H1 (cell line): ENCODE measurements around the gene DNAJC5G. TPM values are rescaled to one million over a fixed set of nuclear protein-coding genes. Genes with fewer than 3 reads are reported as not detected.

ENCODE experiments used
- CTCF ChIA-PET: fragments of 300-600 bp; sonication (Branson Sonifier 250); formaldehyde crosslinking; loops from one replicate; lab custom pipeline; 2021; ENCODE audit not compliant: partially characterized antibody; lab: Charles Lee
- POLR2A ChIA-PET: fragments of 300-600 bp; sonication (Branson Sonifier 250); formaldehyde crosslinking; loops from one replicate; lab custom pipeline; 2021; ENCODE audit warnings: inconsistent platforms; ENCODE audit not compliant: partially characterized antibody; lab: Charles Lee
- DNase-seq, 2 experiments: peaks; one replicate each; pipeline versions ENCODE4 v3.0.0 to v3.0.0-alpha.2; 2010 to 2022; ENCODE audit warnings: low spot score in 2 of 2, low read depth in 1 of 2, mixed read lengths in 1 of 2
- FAIRE-seq: peaks from 2 replicates; lab custom pipeline; 2011; peaks lifted over from hg19 to GRCh38; lab: Jason Lieb, UNC
- H2AFZ ChIP-seq: 2 replicates; pipeline ENCODE4 v1.8.1; 2012; ENCODE audit warnings: low read length, inconsistent platforms
- H2AK5ac ChIP-seq: 2 replicates; pipeline ENCODE4 v1.6.1; 2013; ENCODE audit warnings: low read depth, low read length
- H2BK120ac ChIP-seq: replicated peaks from 2 replicates; pipeline ENCODE3; 2013; ENCODE audit warnings: low read depth, low read length, inconsistent platforms
- H2BK12ac ChIP-seq: 2 replicates; pipeline ENCODE4 v1.6.1; 2013; ENCODE audit warnings: low read depth, low read length
- H2BK15ac ChIP-seq: 2 replicates; pipeline ENCODE4 v1.6.1; 2013; ENCODE audit warnings: low read length
- H2BK20ac ChIP-seq: 2 replicates; pipeline ENCODE4 v1.6.1; 2013; ENCODE audit warnings: low read length
- H2BK5ac ChIP-seq: 2 replicates; pipeline ENCODE4 v1.6.1; 2013; ENCODE audit warnings: low read depth, low read length
- H3K14ac ChIP-seq: 2 replicates; pipeline ENCODE4 v1.6.1; 2013; ENCODE audit warnings: inconsistent platforms; ENCODE audit not compliant: insufficient read length
- H3K18ac ChIP-seq: 2 replicates; pipeline ENCODE4 v1.6.1; 2013; ENCODE audit warnings: low read length; ENCODE audit errors: extremely low read depth
- H3K23ac ChIP-seq: 2 replicates; pipeline ENCODE4 v1.6.1; 2013; ENCODE audit warnings: inconsistent platforms; ENCODE audit not compliant: insufficient read length
- H3K23me2 ChIP-seq: 2 replicates; pipeline ENCODE4 v1.6.1; 2013; ENCODE audit warnings: low read depth, low read length
- H3K27ac ChIP-seq: 2 replicates; pipeline ENCODE4 v1.6.1; 2011; ENCODE audit warnings: low read depth, low read length, inconsistent platforms
- H3K27me3 ChIP-seq, 4 experiments: replicated peaks in 1 of 4; 1 replicate in 1 of 4; 2 replicates in 3 of 4; pipeline versions ENCODE4 v1.6.1 to v1.8.1; 2011 to 2013; ENCODE audit warnings: low read length in 3 of 4, mild to moderate bottlenecking in 3 of 4, inconsistent platforms in 2 of 4, mixed read lengths in 2 of 4, moderate library complexity in 1 of 4; ENCODE audit not compliant: control insufficient read depth in 3 of 4, insufficient read depth in 3 of 4; ENCODE audit errors: extremely low read depth in 1 of 4
- H3K36me3 ChIP-seq, 4 experiments: 2 replicates each; pipeline versions ENCODE4 v1.6.1 to v1.8.1; 2011 to 2013; ENCODE audit warnings: mild to moderate bottlenecking in 4 of 4, low read length in 3 of 4, moderate library complexity in 2 of 4, control low read depth in 1 of 4, inconsistent platforms in 1 of 4; ENCODE audit not compliant: insufficient read depth in 4 of 4, control insufficient read depth in 2 of 4
- H3K4ac ChIP-seq: replicated peaks from 2 replicates; pipeline ENCODE3; 2013; ENCODE audit warnings: low read length, low read depth, mixed read lengths, inconsistent platforms; ENCODE audit not compliant: insufficient read length
- H3K4me1 ChIP-seq, 4 experiments: replicated peaks in 1 of 4; 1 replicate in 1 of 4; 2 replicates in 3 of 4; pipeline versions ENCODE4 v1.6.1 to v1.8.1; 2011 to 2013; ENCODE audit warnings: low read length in 3 of 4, inconsistent platforms in 2 of 4, mixed read lengths in 1 of 4; ENCODE audit not compliant: insufficient read depth in 4 of 4, control insufficient read depth in 3 of 4
- H3K4me2 ChIP-seq, 2 experiments: 2 replicates each; pipeline versions ENCODE4 v1.6.1 to v1.8.1; 2011 to 2013; ENCODE audit warnings: low read depth in 2 of 2, low read length in 2 of 2, control low read depth in 1 of 2, inconsistent platforms in 1 of 2, mild to moderate bottlenecking in 1 of 2; ENCODE audit not compliant: insufficient read depth in 1 of 2
- H3K4me3 ChIP-seq, 4 experiments: fragments of 200-600, 300-600 bp in 1 of 4; sonication (generic), shearing (Covaris generic), sonication (Bioruptor Twin) in 1 of 4; 2 replicates each; pipeline versions ENCODE4 v1.5.1 to v1.8.1; 2011 to 2016; ENCODE audit warnings: low read length in 4 of 4, low read depth in 3 of 4, control low read depth in 2 of 4, inconsistent platforms in 2 of 4, mild to moderate bottlenecking in 2 of 4, mixed read lengths in 1 of 4, moderate library complexity in 1 of 4; ENCODE audit not compliant: insufficient read depth in 2 of 4; ENCODE audit errors: extremely low read depth in 1 of 4
- H3K56ac ChIP-seq: replicated peaks from 2 replicates; pipeline ENCODE3; 2013; ENCODE audit warnings: low read depth, mild to moderate bottlenecking, mixed read lengths, low read length, inconsistent platforms; ENCODE audit not compliant: insufficient read length
- H3K79me1 ChIP-seq: 2 replicates; pipeline ENCODE4 v1.6.1; 2013; ENCODE audit warnings: low read depth, low read length, control low read depth
- H3K79me2 ChIP-seq, 2 experiments: 2 replicates each; pipeline versions ENCODE4 v1.6.1 to v1.8.1; 2012 to 2013; ENCODE audit warnings: low read length in 2 of 2, mild to moderate bottlenecking in 2 of 2, inconsistent platforms in 1 of 2; ENCODE audit not compliant: insufficient read depth in 2 of 2, control insufficient read depth in 1 of 2
- H3K9ac ChIP-seq, 4 experiments: replicated peaks in 1 of 4; 1 replicate in 1 of 4; 2 replicates in 3 of 4; pipeline versions ENCODE4 v1.6.1 to v1.8.1; 2011 to 2013; ENCODE audit warnings: low read depth in 3 of 4, low read length in 3 of 4, control low read depth in 2 of 4, mild to moderate bottlenecking in 2 of 4, moderate library complexity in 2 of 4, inconsistent platforms in 1 of 4; ENCODE audit errors: extremely low read depth in 1 of 4
- H3K9me3 ChIP-seq, 2 experiments: 2 replicates each; pipeline versions ENCODE4 v1.6.1 to v1.8.1; 2012 to 2013; ENCODE audit warnings: mild to moderate bottlenecking in 2 of 2, moderate library complexity in 2 of 2, control low read depth in 1 of 2, inconsistent platforms in 1 of 2, low read depth in 1 of 2, low read length in 1 of 2, mixed read lengths in 1 of 2; ENCODE audit not compliant: insufficient read depth in 2 of 2
- H4K20me1 ChIP-seq, 2 experiments: replicated peaks in 1 of 2; 2 replicates each; pipeline versions ENCODE3 to v1.8.1; 2011 to 2013; ENCODE audit warnings: inconsistent platforms in 2 of 2, low read length in 2 of 2, mild to moderate bottlenecking in 1 of 2; ENCODE audit not compliant: insufficient read depth in 2 of 2, control insufficient read depth in 1 of 2
- H4K5ac ChIP-seq: 2 replicates; pipeline ENCODE4 v1.6.1; 2013; ENCODE audit warnings: low read length, low read depth, mixed read lengths, inconsistent platforms; ENCODE audit not compliant: insufficient read length
- H4K8ac ChIP-seq: 2 replicates; pipeline ENCODE4 v1.8.0; 2013; ENCODE audit warnings: mild to moderate bottlenecking, moderate library complexity, low read length, inconsistent platforms; ENCODE audit not compliant: insufficient read depth; ENCODE audit errors: extremely low read depth
- H4K91ac ChIP-seq: replicated peaks from 2 replicates; pipeline ENCODE3; 2013; ENCODE audit warnings: low read length, mixed read lengths, inconsistent platforms; ENCODE audit not compliant: insufficient read length
- ASH2L ChIP-seq: fragments of 200-600, 300-600 bp; sonication (generic); IDR thresholded peaks from one replicate; pipeline ENCODE4 v1.7.1; 2017; ENCODE audit warnings: low read length
- EGR1 ChIP-seq: IDR thresholded peaks from 2 replicates; pipeline ENCODE4 v1.6.1; 2011; ENCODE audit warnings: low read depth, low read length, borderline replicate concordance
- GABPA ChIP-seq: IDR thresholded peaks from 2 replicates; pipeline ENCODE4 v1.6.1; 2011; ENCODE audit warnings: mild to moderate bottlenecking, low read length, moderate library complexity, borderline replicate concordance; ENCODE audit not compliant: insufficient read depth
- HDAC2 ChIP-seq, 2 experiments: fragments of 300-600 bp in 1 of 2; sonication (generic) in 1 of 2; IDR thresholded peaks; 2 replicates each; pipeline ENCODE4 v1.6.1; 2011 to 2012; ENCODE audit warnings: low read depth in 2 of 2, low read length in 2 of 2, mild to moderate bottlenecking in 2 of 2, moderate library complexity in 2 of 2, borderline replicate concordance in 1 of 2, inconsistent platforms in 1 of 2
- KDM5A ChIP-seq: fragments of 200-600 bp; IDR thresholded peaks from 2 replicates; pipeline ENCODE4 v1.7.1; 2012; ENCODE audit warnings: mild to moderate bottlenecking, low read length, inconsistent platforms, mixed read lengths
- SIN3A ChIP-seq, 2 experiments: IDR thresholded peaks in 1 of 2; conservative IDR thresholded peaks in 1 of 2; 2 replicates each; pipeline ENCODE4 v1.6.1; 2011 to 2012; ENCODE audit warnings: low read length in 2 of 2, improper control_type of control experiment in 1 of 2, low read depth in 1 of 2, mild to moderate bottlenecking in 1 of 2
- SP1 ChIP-seq: IDR thresholded peaks from 2 replicates; pipeline ENCODE4 v1.6.1; 2011; ENCODE audit warnings: low read depth, low read length
- SP2 ChIP-seq: IDR thresholded peaks from 2 replicates; pipeline ENCODE4 v1.6.1; 2012; ENCODE audit warnings: mild to moderate bottlenecking, low read length, inconsistent platforms
- TCF12 ChIP-seq: IDR thresholded peaks from 2 replicates; pipeline ENCODE4 v1.6.1; 2011; ENCODE audit warnings: low read depth, mild to moderate bottlenecking, low read length
- WGBS, 2 experiments: shearing (Covaris generic) in 1 of 2; methylation state at CpG; one replicate each; pipeline versions ENCODE4 v1.1.6 to v1.1.7; 2013 to 2015; ENCODE audit warnings: low lambda C conversion rate in 2 of 2, mixed read lengths in 2 of 2, inconsistent platforms in 1 of 2, low coverage in 1 of 2, missing lambda C conversion rate in 1 of 2; ENCODE audit not compliant: insufficient replicate concordance in 2 of 2, insufficient coverage in 1 of 2, insufficient read length in 1 of 2; ENCODE audit errors: extremely low coverage in 1 of 2, missing lambda C conversion rate in 1 of 2; 5-methylcytosine and 5-hydroxymethylcytosine counted together
- polyA plus RNA-seq, 7 experiments: library from polyadenylated mRNA; depleted of rRNA in 3 of 7; stranded (reverse) in 5 of 7; unstranded in 2 of 7; fragments of >200 nt in 5 of 7; fragments of 200-250 nt in 2 of 7; gene quantifications; 1 replicate in 5 of 7; 2 replicates in 1 of 7; 4 replicates in 1 of 7; pipeline versions ENCODE4 v1.2.1 to v1.2.3, GENCODE V29; 2011 to 2013; ENCODE audit warnings: missing spikeins in 2 of 7, mixed read lengths in 2 of 7
- total RNA-seq: library from RNA; stranded (reverse); fragmentation: NEBNext Ultra II Directional; extraction: Animal tissue kit (Norgen Biotek cat#: 25700); gene quantifications from 2 replicates; pipeline ENCODE4 v1.2.1, GENCODE V29; 2021

The DNAJC5G gene
- total and polyA plus RNA-seq, 2 of the 8 experiments (the other 6 are each of a cell fraction or from before 2014, with no cell fraction given), result 0.83 to 1.4 TPM

DNA sequence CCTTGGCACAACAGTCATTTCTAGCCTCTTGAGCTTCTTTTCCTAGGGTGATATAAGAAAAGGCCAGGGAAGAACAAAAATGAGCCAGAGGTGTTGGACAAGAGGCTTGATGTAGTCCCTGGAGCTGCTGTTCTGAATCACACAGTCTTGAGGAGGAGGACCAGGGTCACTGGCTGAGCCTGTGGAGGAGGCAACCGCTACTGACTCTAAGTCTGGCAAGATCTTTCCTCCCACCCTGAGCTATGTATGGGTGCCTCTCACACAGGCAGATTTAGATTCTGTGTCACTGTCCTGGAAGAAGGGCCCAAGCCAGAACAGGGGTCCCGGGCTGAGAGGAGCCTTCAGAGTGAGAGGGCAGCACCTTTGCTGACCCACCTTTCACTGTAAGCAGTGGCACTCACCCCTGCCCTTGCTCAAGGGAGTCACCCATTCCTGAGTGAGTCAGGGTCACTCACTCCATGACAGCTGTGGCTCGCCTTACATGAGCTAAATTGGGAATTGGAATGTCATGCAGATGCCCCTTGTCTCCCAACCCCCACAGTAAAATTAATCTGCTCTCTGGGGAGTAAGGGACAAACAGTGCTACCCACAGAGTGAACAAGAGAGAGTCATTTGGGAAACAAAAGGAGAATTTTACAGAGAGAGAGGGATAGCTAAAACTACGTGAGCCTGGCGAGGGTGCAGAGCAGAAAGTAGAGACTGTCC, 6.8 kb downstream of the DNAJC5G start, which contains the start of gene TRIM54:
Gene TRIM54, plus strand, starts transcription at position 575 of the 705 bp plus-strand sequence. CDS start 303 bp downstream, outside the sequence.
- 28% methylated on average over 5 of the region's 5 CpGs; no CpG with 5 or more reads in 1 of the 2 experiments for WGBS, 2 experiments
- Histone ChIP-seq H3K27ac (no peak within 1 kb of the TSS), H3K79me2 (no peaks in the 10 kb centered on the region), H3K4ac (no peak within 1 kb of the TSS), H3K79me1 (no peaks in the 10 kb centered on the region), H3K27me3 (peaks cover 0 to 4% (median 0%) of the 10 kb centered on the region in 4 experiments; a peak in 1 of 7 replicates), H3K9ac (peak within 1 kb of the TSS in 2 of 4 experiments; percentile 22 to 50; a peak in 3 of 7 replicates), H4K91ac (peak within 1 kb of the TSS; percentile 93), H2BK20ac (peak within 1 kb of the TSS; percentile 96), H3K23ac (no peak within 1 kb of the TSS), H4K20me1 (no peaks in the 10 kb centered on the region), H2BK120ac (peak within 1 kb of the TSS; percentile 80), H2AFZ (peak within 1 kb of the TSS; percentile 27; the same call in 1 of the 2 replicates), H2BK15ac (peak within 1 kb of the TSS; percentile 96), H3K36me3 (no peaks in the 10 kb centered on the region), H3K18ac (peak within 1 kb of the TSS; percentile 95), H3K14ac (no peak within 1 kb of the TSS), H2BK5ac (peak within 1 kb of the TSS; percentile 97), H2AK5ac (peak within 1 kb of the TSS; percentile 75; the same call in 1 of the 2 replicates), H4K5ac (peak within 1 kb of the TSS; percentile 22), H3K4me1 (peaks cover 4 to 18% (median 13%) of the 10 kb centered on the region in 4 experiments), H3K9me3 (no peaks in the 10 kb centered on the region), H3K4me3 (peak within 1 kb of the TSS; percentile 1 to 43 (median 35); a peak in 7 of 8 replicates), H3K4me2 (peak within 1 kb of the TSS; percentile 70 to 76), H4K8ac (peak within 1 kb of the TSS; percentile 93; the same call in 1 of the 2 replicates), H3K56ac (no peak within 1 kb of the TSS), H3K23me2 (peaks cover 3% of the 10 kb centered on the region), H2BK12ac (peak within 1 kb of the TSS; percentile 99)
- no peak for FAIRE-seq
- no peak for DNase-seq
- POLR2A ChIA-PET, result interaction anchor here (1.0 to 11.9 kb wide), 19 partner anchors 10 to 177 kb away, joined by 3 to 149 read pairs (median 6); partner anchors contain the start of genes ATRAID, GTF3C2, MPV17 and SLC30A3
- CTCF ChIA-PET, result interaction anchor here (0.5 to 20.2 kb wide), 29 partner anchors 7 to 265 kb away, joined by 3 to 413 read pairs (median 5); partner anchors contain the start of genes CAD, SLC30A3 and UCN
- TF ChIP-seq TCF12, result 0 out of 2 replicates have a peak, but pooled peaks have one; percentile 31
- no peak for TF ChIP-seq EGR1
- TF ChIP-seq ASH2L, result peak; percentile 76
- TF ChIP-seq KDM5A, result no peak
- peak in 1 of 2 experiments; percentile 68; a peak in 1 of 4 replicates for TF ChIP-seq HDAC2 (IDR thresholded peaks at IDR 0.05; ENCODE audit: borderline replicate concordance in 1 of 2, low read depth in 2 of 2, low read length in 2 of 2)
- TF ChIP-seq SP1, result no peak
- TF ChIP-seq SP2, result no peak
- 0 out of 4 replicates have a peak, but pooled peaks of 1 of the 2 experiments have one; percentile 44 for TF ChIP-seq SIN3A (conservative IDR thresholded peaks at IDR 0.05 in 1 of 2, IDR thresholded peaks at IDR 0.05 in 1 of 2; ENCODE audit: low read depth in 1 of 2, low read length in 2 of 2)
- no peak for TF ChIP-seq GABPA
